ENCODE results near the gene ZNF429. TPM values are rescaled to one million over a fixed set of nuclear protein-coding genes. Genes with fewer than 3 reads are reported as not detected.
A peak's percentile ranks its signal among the peaks of the same experiment; 100 is the strongest.
"Not testable (repeated sequence)": the region's sequence is repeated elsewhere in the genome, so short reads cannot be mapped to it uniquely, and the experiment has no call there.

Gene ZNF429
- total RNA-seq, 1 experiment from 2014 or later: 18.6 TPM

- not testable (repeated sequence) for H3K4me3 ChIP-seq (ENCODE audit: low read length); H3K27ac ChIP-seq (ENCODE audit: low read length); H3K79me2 ChIP-seq (ENCODE audit: low read length); DNase-seq; H3K4me2 ChIP-seq (ENCODE audit: low read depth, low read length, poor library complexity, severe bottlenecking); H3K36me3 ChIP-seq (ENCODE audit: insufficient read depth, low read length); H3K9me2 ChIP-seq (replicated peaks; ENCODE audit: insufficient read depth, low read length); H2AFZ ChIP-seq (ENCODE audit: low read length); H4K20me1 ChIP-seq (ENCODE audit: insufficient read depth, low read depth, low read length); H3K9ac ChIP-seq (ENCODE audit: low read length); H3K9me3 ChIP-seq (ENCODE audit: low read length); H3K27me3 ChIP-seq (ENCODE audit: low read length)
- peaks cover 19% of the 10 kb centered on the region for H3K4me1 ChIP-seq (ENCODE audit: low read length)
Observed at GRCh38 chr19:21602659-21603430, 97.4 kb downstream of the ZNF429 start.

- peak overlapping the region; percentile 69 for H3K4me3 ChIP-seq (ENCODE audit: low read length)
- H3K79me2 ChIP-seq (ENCODE audit: low read length): no peaks in the 10 kb centered on the region
- H3K9me3 ChIP-seq (ENCODE audit: low read length): no peaks in the 10 kb centered on the region
- H4K20me1 ChIP-seq (ENCODE audit: insufficient read depth, low read depth, low read length): no peaks in the 10 kb centered on the region
- peak overlapping the region; percentile 75 for H3K4me2 ChIP-seq (ENCODE audit: low read depth, low read length, poor library complexity, severe bottlenecking)
- DNase-seq: peak; percentile 42
- no peak overlapping the region for H3K27ac ChIP-seq (ENCODE audit: low read length)
- peaks cover 19% of the 10 kb centered on the region for H3K4me1 ChIP-seq (ENCODE audit: low read length)
- H3K9me2 ChIP-seq (replicated peaks; ENCODE audit: insufficient read depth, low read length): no peaks in the 10 kb centered on the region
- no peak overlapping the region; the same call in 1 of the 2 replicates for H2AFZ ChIP-seq (ENCODE audit: low read length)
- H3K27me3 ChIP-seq (ENCODE audit: low read length): no peaks in the 10 kb centered on the region
- H3K9ac ChIP-seq (ENCODE audit: low read length): peak overlapping the region; percentile 61
- H3K36me3 ChIP-seq (ENCODE audit: insufficient read depth, low read length): no peaks in the 10 kb centered on the region
Observed at GRCh38 chr19:21603431-21604231, 98.2 kb downstream of the ZNF429 start.

- peak; percentile 62 for DNase-seq
- no peaks in the 10 kb centered on the region for H3K9me2 ChIP-seq (replicated peaks; ENCODE audit: insufficient read depth, low read length)
- H3K4me2 ChIP-seq (ENCODE audit: low read depth, low read length, poor library complexity, severe bottlenecking): peak overlapping the region; percentile 75
- peak overlapping the region; percentile 77 for H2AFZ ChIP-seq (ENCODE audit: low read length)
- H4K20me1 ChIP-seq (ENCODE audit: insufficient read depth, low read depth, low read length): no peaks in the 10 kb centered on the region
- H3K4me3 ChIP-seq (ENCODE audit: low read length): peak overlapping the region; percentile 69
- no peak overlapping the region for H3K27ac ChIP-seq (ENCODE audit: low read length)
- H3K79me2 ChIP-seq (ENCODE audit: low read length): no peaks in the 10 kb centered on the region
- H3K9me3 ChIP-seq (ENCODE audit: low read length): no peaks in the 10 kb centered on the region
- H3K27me3 ChIP-seq (ENCODE audit: low read length): no peaks in the 10 kb centered on the region
- H3K4me1 ChIP-seq (ENCODE audit: low read length): peaks cover 19% of the 10 kb centered on the region
- no peaks in the 10 kb centered on the region for H3K36me3 ChIP-seq (ENCODE audit: insufficient read depth, low read length)
- H3K9ac ChIP-seq (ENCODE audit: low read length): peak overlapping the region; percentile 61
Observed at GRCh38 chr19:21604351-21604926, 99.0 kb downstream of the ZNF429 start.

Other genes starting within 250 kb of the ZNF429 start
- 17.9 and 60.8 TPM in 2 replicates for gene ZNF708, start 176.2 kb upstream of the ZNF429 start, total RNA-seq (2014; rRNA removed; shearing (Covaris generic); ENCODE audit: low replicate concordance)
- gene ZNF738, start 146.6 kb upstream of the ZNF429 start, total RNA-seq (2014; rRNA removed; shearing (Covaris generic); ENCODE audit: low replicate concordance): 43.7 and 49.3 TPM in 2 replicates
- gene ZNF493, start 108.5 kb upstream of the ZNF429 start, total RNA-seq (2014; rRNA removed; shearing (Covaris generic); ENCODE audit: low replicate concordance): 53.0 and 90.8 TPM in 2 replicates

Measured in Karpas-422 (cell line).